Glutamatergic neuron (in vitro differentiated cells): ENCODE results near the gene LRP1B. TPM values are rescaled to one million over a fixed set of nuclear protein-coding genes. Genes with fewer than 3 reads are reported as not detected.

Experiments used
- DNase-seq: peaks from one replicate; pipeline ENCODE4 v3.0.0; 2022
- H3K27ac Mint-ChIP-seq: one replicate; pipeline ENCODE4 v1.8.0; 2020; ENCODE audit warnings: mild to moderate bottlenecking, mixed read lengths, inconsistent platforms; ENCODE audit not compliant: unreplicated experiment
- H3K27me3 Mint-ChIP-seq: one replicate; pipeline ENCODE4 v1.8.0; 2020; ENCODE audit warnings: mild to moderate bottlenecking, moderate library complexity, mixed read lengths, inconsistent platforms; ENCODE audit not compliant: unreplicated experiment
- H3K36me3 Mint-ChIP-seq: one replicate; pipeline ENCODE4 v1.8.0; 2020; ENCODE audit warnings: mild to moderate bottlenecking, mixed read lengths, inconsistent platforms; ENCODE audit not compliant: unreplicated experiment
- H3K4me1 Mint-ChIP-seq: one replicate; pipeline ENCODE4 v1.8.0; 2020; ENCODE audit warnings: mild to moderate bottlenecking, low read depth, mixed read lengths, inconsistent platforms; ENCODE audit not compliant: unreplicated experiment
- H3K4me3 Mint-ChIP-seq: one replicate; pipeline ENCODE4 v1.8.0; 2020; ENCODE audit warnings: mild to moderate bottlenecking, mixed read lengths, inconsistent platforms; ENCODE audit not compliant: unreplicated experiment
- H3K9me3 Mint-ChIP-seq: one replicate; pipeline ENCODE4 v1.8.0; 2020; ENCODE audit warnings: mild to moderate bottlenecking, moderate library complexity, mixed read lengths, inconsistent platforms; ENCODE audit not compliant: unreplicated experiment
- total RNA-seq: library from RNA; stranded (reverse); fragmentation: NEBNext Ultra II Directional; extraction: Animal tissue kit (Norgen Biotek cat#: 25700); gene quantifications from one replicate; pipeline ENCODE4 v1.2.1, GENCODE V29; 2021; ENCODE audit not compliant: unreplicated experiment
- TF ChIP-seq, protein P1 (sequence below): fragments of 200-600 bp; sonication (generic); IDR thresholded peaks from one replicate; pipeline ENCODE4 v1.5.0; 2021; ENCODE audit not compliant: partially characterized antibody, unreplicated experiment

LRP1B gene
- total RNA-seq, 1 donor from 2014 or later = 28.7 TPM

DNA sequence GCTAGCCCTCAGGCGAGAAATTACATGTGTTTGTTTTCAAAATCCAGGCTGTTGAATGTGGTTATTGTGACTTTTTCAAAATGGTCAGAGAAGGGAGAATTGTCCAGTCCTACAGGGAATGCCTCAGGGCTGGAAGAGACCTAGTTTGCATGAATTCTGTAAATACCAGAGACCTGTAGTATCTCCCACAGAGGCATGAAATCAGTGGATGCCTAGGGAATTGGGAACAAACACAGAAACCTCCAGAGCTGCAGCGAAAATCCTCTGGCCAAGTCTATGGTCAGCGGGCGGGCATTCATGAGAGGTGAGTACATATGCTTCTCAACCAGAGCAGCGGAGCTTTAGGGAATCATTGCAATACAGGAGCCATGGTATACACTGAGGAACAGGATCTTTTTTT lies 1754.1 kb downstream of the LRP1B start:
- Mint-ChIP-seq H3K27ac (no peak overlapping the region), H3K9me3 (no peaks in the 10 kb centered on the region), H3K4me3 (no peak overlapping the region), H3K4me1 (peaks cover 2% of the 10 kb centered on the region), H3K27me3 (no peaks in the 10 kb centered on the region), H3K36me3 (no peaks in the 10 kb centered on the region)
- no peak for DNase-seq
- TF ChIP-seq, protein P1, sequence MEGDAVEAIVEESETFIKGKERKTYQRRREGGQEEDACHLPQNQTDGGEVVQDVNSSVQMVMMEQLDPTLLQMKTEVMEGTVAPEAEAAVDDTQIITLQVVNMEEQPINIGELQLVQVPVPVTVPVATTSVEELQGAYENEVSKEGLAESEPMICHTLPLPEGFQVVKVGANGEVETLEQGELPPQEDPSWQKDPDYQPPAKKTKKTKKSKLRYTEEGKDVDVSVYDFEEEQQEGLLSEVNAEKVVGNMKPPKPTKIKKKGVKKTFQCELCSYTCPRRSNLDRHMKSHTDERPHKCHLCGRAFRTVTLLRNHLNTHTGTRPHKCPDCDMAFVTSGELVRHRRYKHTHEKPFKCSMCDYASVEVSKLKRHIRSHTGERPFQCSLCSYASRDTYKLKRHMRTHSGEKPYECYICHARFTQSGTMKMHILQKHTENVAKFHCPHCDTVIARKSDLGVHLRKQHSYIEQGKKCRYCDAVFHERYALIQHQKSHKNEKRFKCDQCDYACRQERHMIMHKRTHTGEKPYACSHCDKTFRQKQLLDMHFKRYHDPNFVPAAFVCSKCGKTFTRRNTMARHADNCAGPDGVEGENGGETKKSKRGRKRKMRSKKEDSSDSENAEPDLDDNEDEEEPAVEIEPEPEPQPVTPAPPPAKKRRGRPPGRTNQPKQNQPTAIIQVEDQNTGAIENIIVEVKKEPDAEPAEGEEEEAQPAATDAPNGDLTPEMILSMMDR = no peak

DNA sequence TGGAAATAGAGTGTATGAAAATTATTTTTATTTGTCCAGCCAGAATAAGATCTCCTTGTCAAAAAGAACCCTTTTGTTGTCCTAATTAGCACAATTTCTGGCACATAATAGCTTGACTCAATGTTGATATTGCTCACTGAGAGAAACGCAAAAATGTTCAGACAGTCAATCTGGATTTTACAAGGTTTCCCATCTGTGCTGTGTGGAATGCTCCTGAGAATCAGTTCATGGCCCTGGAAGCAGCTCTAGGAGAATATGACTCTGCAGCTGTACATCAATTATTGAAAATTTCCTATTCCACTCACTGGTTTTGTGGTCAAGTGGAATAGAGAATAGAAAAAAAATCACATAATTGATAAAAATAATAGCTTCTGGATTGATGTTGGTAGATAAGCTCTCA lies 1767.7 kb downstream of the LRP1B start:
- no peak overlapping the region for H3K4me3 Mint-ChIP-seq
- no peaks in the 10 kb centered on the region for H3K9me3 Mint-ChIP-seq
- no peak for DNase-seq
- TF ChIP-seq, protein P1 = no peak
- no peaks in the 10 kb centered on the region for H3K36me3 Mint-ChIP-seq
- H3K27me3 Mint-ChIP-seq = no peaks in the 10 kb centered on the region
- H3K4me1 Mint-ChIP-seq = peaks cover 3% of the 10 kb centered on the region
- H3K27ac Mint-ChIP-seq = no peak overlapping the region

DNA sequence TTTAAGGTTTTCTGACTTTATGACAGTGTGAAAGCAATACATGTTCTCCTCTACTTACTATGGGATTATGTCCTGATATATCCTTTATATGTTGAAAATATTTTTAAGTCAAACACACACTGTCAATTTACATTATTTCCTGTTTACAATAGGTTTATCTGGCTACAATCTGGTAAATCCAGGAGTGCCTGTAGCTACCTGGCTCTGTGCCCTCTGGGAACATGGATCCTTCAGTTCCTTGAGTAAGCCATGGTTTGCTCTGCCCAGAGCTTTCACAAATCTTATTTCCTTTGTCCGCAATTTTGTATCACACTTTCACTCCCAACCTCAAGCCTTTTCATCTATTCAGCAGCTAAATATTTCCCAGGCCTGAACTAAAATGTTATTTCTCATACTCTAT lies 1768.5 kb downstream of the LRP1B start:
- Mint-ChIP-seq H3K4me3 (no peak overlapping the region), H3K27me3 (no peaks in the 10 kb centered on the region), H3K9me3 (no peaks in the 10 kb centered on the region), H3K27ac (no peak overlapping the region), H3K4me1 (peaks cover 3% of the 10 kb centered on the region), H3K36me3 (no peaks in the 10 kb centered on the region)
- no peak for DNase-seq
- TF ChIP-seq, protein P1 = no peak

DNA sequence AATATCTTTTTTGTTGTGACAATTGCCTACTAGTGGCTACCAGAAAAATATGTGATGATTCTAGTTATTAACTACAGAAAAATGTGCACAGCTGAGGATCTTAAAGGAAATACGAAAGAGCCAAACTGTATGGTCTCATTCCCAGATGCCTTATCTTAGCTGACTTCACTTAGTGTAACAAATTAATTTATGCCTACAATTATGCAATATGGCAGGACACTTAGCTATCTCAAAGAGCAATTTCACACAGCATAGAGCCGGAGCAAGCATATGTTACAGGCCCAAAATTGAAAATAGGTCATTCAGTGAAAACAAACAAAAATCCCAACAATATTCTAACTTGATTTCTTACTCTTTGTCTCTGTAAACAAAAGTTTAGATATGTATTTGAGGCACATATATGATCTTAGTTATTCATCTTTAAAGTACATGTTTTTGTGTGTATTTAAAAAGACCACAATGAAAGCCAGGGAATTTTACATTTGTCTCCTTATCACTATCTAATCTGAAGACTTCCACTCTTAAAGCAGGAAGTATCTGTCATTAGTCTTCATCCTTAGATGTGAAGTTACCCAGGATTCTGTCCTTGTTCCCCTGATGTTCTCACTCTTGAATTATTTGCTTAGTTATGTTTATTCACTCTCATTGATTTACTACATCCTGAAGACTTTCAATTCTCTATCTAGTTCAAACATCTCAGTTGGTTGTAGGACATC lies 1771.6 kb downstream of the LRP1B start:
- Mint-ChIP-seq H3K9me3 (no peaks in the 10 kb centered on the region), H3K27ac (no peak overlapping the region), H3K4me3 (no peak overlapping the region), H3K36me3 (no peaks in the 10 kb centered on the region), H3K4me1 (no peaks in the 10 kb centered on the region), H3K27me3 (no peaks in the 10 kb centered on the region)
- TF ChIP-seq, protein P1 = no peak
- DNase-seq = no peak

DNA sequence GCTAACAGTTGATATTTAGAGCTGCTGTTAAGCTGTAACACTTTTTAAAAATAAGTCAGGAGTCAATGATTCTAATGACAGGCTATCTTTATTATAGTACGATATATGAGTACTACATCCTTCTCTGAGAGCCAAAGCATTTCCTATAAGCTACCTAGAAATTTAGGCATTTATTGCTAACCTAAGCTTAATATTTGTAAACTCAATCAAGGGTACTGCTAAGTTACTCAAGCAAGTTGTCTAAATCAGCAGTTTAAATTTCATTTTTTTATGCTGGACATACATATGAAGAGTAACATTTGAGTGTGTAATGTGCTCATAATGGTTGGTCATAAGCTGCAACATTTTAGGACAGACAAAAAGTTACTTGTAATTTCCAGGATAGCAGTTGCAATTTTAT lies 1774.1 kb downstream of the LRP1B start:
- DNase-seq = no peak
- TF ChIP-seq, protein P1 = no peak
- Mint-ChIP-seq H3K27me3 (no peaks in the 10 kb centered on the region), H3K4me3 (no peak overlapping the region), H3K36me3 (no peaks in the 10 kb centered on the region), H3K4me1 (no peaks in the 10 kb centered on the region), H3K27ac (no peak overlapping the region), H3K9me3 (no peaks in the 10 kb centered on the region)
